Measurements from ENCODE around the gene CYP17A1.

CYP17A1 gene

GRCh38 chr10:102802920-102803534 is 34.2 kb downstream of the CYP17A1 start:
- DNase-seq = no peak

DNA sequence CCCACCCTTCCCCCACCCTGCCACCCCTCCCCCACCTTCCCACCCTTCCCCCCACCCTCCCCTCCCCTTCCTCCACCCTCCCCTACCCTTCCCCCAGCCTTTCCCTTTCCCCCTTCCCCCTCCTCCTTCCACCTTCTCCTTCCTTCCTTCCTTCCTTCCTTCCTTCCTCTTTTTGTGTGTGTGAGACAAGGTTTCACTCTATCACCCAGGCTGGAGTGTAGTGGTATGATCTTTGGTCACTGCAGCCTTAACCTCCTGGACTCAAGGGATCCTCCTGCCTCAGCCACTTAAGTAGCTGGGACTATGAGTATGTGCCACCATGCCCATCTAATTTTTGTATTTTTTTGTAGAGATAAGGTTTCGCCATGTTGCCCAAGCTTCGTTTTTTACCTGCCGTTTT is 35.2 kb downstream of the CYP17A1 start:
- DNase-seq = no peak

GRCh38 chr10:102801496-102801895 is 35.7 kb downstream of the CYP17A1 start:
- DNase-seq = no peak

- no peak for DNase-seq
Measured at GRCh38 chr10:102800611-102801335, 36.4 kb downstream of the CYP17A1 start.

GRCh38 chr10:102799691-102800471 is 37.3 kb downstream of the CYP17A1 start:
- DNase-seq = no peak

DNA sequence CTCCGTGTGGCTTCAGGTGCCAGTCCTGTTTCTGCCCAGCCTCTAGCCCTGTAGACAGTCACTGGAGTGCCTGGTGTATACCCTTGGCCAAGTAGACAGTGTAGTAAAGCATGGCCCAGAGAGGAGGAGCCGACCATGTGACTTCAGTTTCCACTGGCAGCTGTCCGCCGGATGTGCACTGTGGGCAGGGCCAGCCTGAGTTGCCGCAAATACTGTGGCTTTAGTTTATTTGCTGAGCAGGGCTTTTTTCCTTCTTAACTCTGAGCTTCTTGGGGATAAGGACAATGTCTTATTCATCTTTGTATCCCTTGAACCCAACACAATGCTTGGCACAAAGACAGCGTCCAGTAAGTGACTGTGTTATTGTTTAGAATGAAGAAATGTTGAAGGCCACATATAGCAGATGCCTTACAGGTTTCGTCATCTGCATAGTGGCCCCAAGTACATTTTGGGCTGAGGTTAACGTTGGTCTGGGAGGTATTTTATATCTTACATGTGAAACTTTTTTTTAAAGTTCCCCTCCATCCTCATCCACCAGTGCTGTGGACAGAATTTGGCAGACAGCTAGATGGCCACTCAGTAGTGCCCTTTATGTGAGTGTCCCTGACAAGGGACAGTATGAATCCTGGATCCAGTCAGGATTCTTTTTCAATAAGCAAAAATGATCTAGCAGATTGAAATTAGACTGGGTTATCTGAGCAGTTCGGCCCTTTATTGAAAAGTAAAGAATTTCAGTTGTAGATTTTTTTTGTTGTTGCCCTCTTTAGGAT is 40.6 kb downstream of the CYP17A1 start:
- peak; percentile 89 for DNase-seq

DNA sequence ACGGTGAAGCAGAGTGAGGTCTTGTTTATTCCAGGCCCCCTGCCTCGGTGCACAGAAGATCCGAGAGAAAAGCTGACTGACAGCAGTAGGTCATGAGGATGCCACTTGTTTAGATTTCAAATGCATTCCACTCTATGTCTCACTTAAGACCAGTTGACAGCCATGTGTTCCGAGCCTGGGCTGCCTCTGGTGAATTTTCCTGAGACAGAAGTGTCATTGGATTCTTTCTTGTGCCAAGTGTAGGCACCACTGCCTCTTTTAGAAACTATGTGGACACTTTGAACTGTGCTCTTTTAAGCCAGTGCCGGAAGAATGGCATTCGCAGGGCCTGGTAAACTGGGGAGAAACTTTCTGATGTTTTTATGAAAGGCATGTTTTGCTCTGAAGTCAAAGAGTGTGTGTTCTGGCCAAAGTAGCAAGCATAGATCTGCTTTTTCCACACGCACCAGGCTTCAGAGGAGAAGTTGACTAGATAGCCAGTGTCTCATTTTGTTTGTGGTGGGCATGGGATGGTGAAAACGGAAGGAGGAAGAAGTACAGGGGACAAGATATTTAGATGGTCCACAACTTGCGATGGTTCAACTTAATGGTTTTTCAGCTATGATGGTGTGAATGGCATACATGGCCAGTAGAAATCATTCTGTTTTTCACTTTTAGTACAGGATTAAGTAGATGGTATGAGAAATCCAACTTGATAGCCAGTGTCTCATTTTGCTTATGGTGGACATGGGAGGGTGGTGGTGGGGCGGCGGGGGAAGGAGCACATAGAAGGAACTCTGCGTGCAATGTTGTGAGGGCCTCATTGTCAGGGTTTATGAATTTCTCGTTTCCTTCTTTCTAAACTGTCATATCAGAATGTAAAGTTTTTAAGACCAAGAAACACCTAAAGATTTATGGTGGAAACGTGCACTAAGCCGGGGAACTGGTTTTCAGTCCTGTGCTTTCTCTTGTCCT is 41.5 kb downstream of the CYP17A1 start:
- DNase-seq = no peak

DNA sequence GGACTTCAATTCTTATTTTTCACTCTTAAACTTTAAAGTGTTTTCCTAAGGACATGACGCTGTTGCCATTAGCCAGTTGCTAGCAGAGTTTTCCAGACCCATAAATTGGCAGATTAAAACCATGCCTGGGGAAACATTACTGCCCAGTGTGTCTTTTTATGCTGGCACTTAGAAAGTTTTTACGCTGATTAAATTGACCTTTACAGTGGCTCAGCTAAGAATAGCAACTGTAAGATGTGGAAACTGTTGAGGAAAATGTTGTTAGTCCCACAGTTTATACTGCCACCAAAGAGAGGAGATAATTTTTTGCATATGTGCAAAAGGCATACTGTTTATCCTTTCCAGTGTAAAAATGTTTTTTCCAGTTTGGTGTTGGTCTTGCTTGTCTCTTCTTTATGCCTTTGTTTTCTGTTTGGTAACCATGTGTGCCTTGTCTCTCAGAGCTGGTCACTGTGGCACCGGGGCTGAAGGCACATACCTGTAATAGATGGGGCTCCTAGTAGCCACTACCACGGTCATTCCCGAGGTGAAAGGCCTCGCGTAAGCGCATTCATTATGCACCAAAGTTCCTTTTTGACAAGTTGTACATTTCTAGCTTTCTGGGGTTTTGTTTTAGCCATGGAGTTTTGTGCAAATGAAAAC is 45.3 kb downstream of the CYP17A1 start:
- DNase-seq = no peak

- no peak for DNase-seq
Measured at GRCh38 chr10:102785818-102786217, 51.4 kb downstream of the CYP17A1 start.

DNA sequence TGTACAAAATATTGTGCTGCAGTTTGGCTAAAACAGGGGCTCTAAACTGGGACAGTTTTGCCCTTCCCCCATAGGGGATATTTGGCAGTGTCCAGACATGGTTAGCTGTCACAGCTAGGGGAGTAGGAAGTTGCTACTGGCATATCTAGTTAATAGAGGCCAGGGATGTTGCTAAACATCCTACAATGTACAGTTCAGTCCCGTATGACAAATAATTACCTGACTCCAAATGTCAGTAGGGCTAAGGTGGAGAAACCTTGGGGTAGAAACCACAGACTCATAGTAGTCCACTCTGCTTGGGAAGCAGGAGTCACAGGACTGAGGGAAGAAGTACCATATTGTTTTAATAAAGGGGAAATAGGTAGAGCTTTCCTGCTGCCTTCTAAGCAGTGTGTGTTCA is 53.6 kb downstream of the CYP17A1 start:
- no peak for DNase-seq

- no peak for DNase-seq
Measured at GRCh38 chr10:102782673-102783551, 54.3 kb downstream of the CYP17A1 start.

DNA sequence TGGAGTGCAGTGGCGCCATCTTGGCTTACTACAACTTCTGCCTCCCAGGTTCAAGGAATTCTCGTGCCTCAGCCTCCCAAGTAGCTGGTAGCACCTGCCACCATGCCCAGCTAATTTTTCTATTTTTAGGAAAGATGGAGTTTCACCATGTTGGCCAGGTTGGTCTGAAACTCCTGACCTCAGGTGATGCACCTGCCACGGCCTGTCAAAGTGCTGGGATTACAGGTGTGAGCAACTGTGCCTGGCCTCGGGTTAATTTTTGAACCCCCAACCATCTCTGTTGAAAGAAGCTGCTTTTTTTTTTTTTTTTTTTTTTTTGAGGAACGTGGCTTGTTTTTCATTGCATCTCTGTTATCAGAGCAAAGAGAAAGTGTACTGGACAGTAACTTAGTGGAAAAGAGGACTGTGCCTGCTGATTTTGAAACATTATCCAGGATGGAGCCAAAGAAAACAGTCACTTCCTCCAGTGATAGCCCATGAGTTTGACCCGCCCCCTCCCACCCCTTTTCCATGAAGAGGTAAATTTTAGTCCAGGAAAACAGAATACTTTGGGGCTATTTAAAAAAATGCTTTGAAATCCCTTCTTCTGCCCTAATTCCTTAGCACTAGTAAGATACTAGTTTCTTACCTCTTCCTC is 55.2 kb downstream of the CYP17A1 start:
- no peak for DNase-seq

- DNase-seq = peak; percentile 95
Measured at GRCh38 chr10:102781090-102781920, 55.9 kb downstream of the CYP17A1 start.

Measured in hematopoietic multipotent progenitor cell treated with erythropoietin and hydrocortisone succinate and interleukin-3 and kit ligand, for 8 days (in vitro differentiated cells).